Naive thymus-derived CD8-positive, alpha-beta T cell (primary cell): ENCODE results near the gene ANGEL2. TPM values are rescaled to one million over a fixed set of nuclear protein-coding genes. Genes with fewer than 3 reads are reported as not detected.

Experiments used
- ATAC-seq, 2 donors: fragments of 150-1000 bp; cut with Tn5 transposase in 1 of 2; sonication (Bioruptor Pico), chemical (Tn5 transposase) in 1 of 2; 1 replicate in 1 of 2; 2 replicates in 1 of 2; pipeline ENCODE4 v1.10.0; 2021; ENCODE audit warnings: mild to moderate bottlenecking in 2 of 2, moderate library complexity in 2 of 2
- POLR2A ChIA-PET: fragments of 350-600 bp; sonication (Branson Sonifier 250); formaldehyde crosslinking; loops from one replicate; lab custom pipeline; 2021; ENCODE audit warnings: antibody characterized with exemption; lab: Charles Lee
- DNase-seq, 10 donors: peaks; one replicate each; pipeline versions ENCODE4 v3.0.0 to v3.0.0-alpha.2; 2020 to 2022
- H3K27ac Mint-ChIP-seq, 10 donors: one replicate each; pipeline ENCODE4 v1.8.0; 2020 to 2022; ENCODE audit warnings: mild to moderate bottlenecking in 10 of 10, mixed read lengths in 10 of 10, moderate library complexity in 4 of 10, inconsistent platforms in 1 of 10
- H3K27me3 Mint-ChIP-seq, 5 donors: one replicate each; pipeline ENCODE4 v1.8.0; 2021 to 2022; ENCODE audit warnings: mixed read lengths in 5 of 5
- H3K36me3 Mint-ChIP-seq, 3 donors: one replicate each; pipeline ENCODE4 v1.8.0; 2020 to 2022; ENCODE audit warnings: mixed read lengths in 3 of 3, mild to moderate bottlenecking in 2 of 3, inconsistent platforms in 1 of 3
- H3K4me1 Mint-ChIP-seq, 4 donors: one replicate each; pipeline ENCODE4 v1.8.0; 2021 to 2022; ENCODE audit warnings: mixed read lengths in 4 of 4
- H3K4me3 Mint-ChIP-seq, 10 donors: one replicate each; pipeline ENCODE4 v1.8.0; 2020 to 2022; ENCODE audit warnings: mild to moderate bottlenecking in 10 of 10, mixed read lengths in 10 of 10, moderate library complexity in 6 of 10, inconsistent platforms in 1 of 10
- H3K9me3 Mint-ChIP-seq, 9 donors: one replicate each; pipeline ENCODE4 v1.8.0; 2020 to 2022; ENCODE audit warnings: mixed read lengths in 9 of 9, mild to moderate bottlenecking in 3 of 9, inconsistent platforms in 1 of 9, moderate library complexity in 1 of 9
- polyA plus RNA-seq, 3 donors: library from polyadenylated mRNA; unstranded; fragments of 300-500 nt; fragmentation: Illumina TruSeq; gene quantifications; one replicate each; pipeline ENCODE4 v1.2.3, GENCODE V29; 2021
- total RNA-seq, 8 experiments: library from RNA in 2 of 8; stranded (reverse) in 2 of 8; gene quantifications; one replicate each; pipeline ENCODE4 v1.2.3 and lab custom pipeline; 2021 to 2026

Gene ANGEL2
- total and polyA plus RNA-seq, 5 experiments from 2014 or later: 18.5 to 98.5 (median 28.1) TPM

DNA sequence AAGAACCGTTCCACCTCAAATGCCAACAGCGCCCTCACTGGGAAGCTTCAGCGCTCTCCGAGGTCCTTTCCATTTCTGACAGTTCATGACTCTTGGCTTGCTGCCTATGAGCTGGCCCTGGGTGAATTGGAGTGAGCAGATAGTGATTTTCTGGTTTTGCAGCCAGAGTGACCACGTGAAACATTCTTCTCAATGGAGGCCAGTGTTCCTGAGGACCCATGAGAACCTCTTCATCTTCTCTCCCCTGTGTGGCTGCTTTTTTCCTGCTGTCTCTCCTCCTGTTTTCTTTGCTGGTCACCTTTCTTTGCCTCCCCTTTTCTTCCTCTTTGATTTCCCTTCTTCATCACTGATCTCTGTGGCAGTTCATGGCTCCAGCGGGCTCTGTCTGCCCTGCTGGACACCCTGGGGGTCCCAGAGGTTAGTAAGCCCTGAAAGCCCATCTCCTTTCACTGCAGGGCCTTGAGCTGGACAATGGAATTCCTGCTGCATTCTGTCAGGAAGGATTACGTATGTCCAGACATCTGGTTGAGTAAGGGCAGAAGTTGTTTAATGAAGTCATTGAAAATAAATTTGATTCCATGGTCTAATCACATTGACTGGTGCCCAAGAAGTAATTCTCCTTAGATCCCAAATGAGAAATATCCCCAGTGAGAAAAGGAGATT, 35.4 kb downstream of the ANGEL2 start:
- Mint-ChIP-seq H3K27me3 (peaks cover 0 to 14% (median 6%) of the 10 kb centered on the region in 5 donors), H3K4me3 (no peak overlapping the region), H3K4me1 (peaks cover 0 to 4% (median under 1%) of the 10 kb centered on the region in 4 donors), H3K27ac (peak overlapping the region in 1 of 10 donors; percentile 53), H3K36me3 (peaks cover 0 to 2% (median 2%) of the 10 kb centered on the region in 3 donors), H3K9me3 (no peaks in the 10 kb centered on the region)
- POLR2A ChIA-PET: no interaction called here
- ATAC-seq (no peak), DNase-seq (no peak)

DNA sequence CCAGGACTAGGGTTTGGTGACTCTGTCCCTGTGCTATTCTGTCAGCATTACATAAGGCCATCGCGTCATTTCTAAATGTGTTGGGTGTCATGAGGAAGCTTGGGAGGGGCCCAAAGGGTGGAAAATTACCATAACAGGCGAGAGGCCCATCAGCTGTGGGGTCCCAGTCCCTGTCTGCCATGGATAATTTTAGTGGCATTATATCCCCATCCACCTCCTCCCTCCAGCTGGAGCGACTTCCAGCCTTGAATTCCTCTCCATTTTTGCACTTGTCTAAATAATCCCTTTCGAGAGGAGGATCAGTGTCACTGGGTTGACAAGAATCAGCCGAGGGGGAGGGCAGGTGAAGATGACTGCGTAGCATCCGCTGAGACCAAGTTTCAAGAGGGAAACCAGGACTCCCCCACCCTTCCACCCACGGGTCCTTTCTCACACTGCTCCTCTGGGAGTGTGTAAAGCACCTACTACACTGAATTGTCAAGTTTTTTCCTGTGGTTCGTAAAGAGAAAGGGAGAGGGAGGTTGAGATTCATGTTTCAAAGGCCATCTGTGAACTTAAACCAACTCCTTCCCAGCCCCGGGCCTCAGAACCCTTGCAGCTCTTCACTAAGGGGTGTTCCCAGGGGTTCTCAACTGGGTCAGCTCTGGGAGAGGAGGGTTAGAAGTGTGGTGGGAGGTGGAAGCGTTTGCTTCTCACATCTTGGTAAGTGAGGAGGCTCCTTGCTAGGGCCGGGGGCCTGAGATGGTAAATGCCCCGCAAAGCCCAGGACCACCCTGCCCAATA, 36.1 kb downstream of the ANGEL2 start:
- DNase-seq (no peak), ATAC-seq (no peak)
- peaks cover 0 to 4% (median under 1%) of the 10 kb centered on the region in 4 donors for H3K4me1 Mint-ChIP-seq
- POLR2A ChIA-PET: no interaction called here
- no peaks in the 10 kb centered on the region for H3K9me3 Mint-ChIP-seq
- peaks cover 0 to 2% (median 2%) of the 10 kb centered on the region in 3 donors for H3K36me3 Mint-ChIP-seq
- H3K27ac Mint-ChIP-seq: peak overlapping the region in 1 of 10 donors; percentile 13
- peaks cover 0 to 14% (median 6%) of the 10 kb centered on the region in 5 donors for H3K27me3 Mint-ChIP-seq
- no peak overlapping the region for H3K4me3 Mint-ChIP-seq

DNA sequence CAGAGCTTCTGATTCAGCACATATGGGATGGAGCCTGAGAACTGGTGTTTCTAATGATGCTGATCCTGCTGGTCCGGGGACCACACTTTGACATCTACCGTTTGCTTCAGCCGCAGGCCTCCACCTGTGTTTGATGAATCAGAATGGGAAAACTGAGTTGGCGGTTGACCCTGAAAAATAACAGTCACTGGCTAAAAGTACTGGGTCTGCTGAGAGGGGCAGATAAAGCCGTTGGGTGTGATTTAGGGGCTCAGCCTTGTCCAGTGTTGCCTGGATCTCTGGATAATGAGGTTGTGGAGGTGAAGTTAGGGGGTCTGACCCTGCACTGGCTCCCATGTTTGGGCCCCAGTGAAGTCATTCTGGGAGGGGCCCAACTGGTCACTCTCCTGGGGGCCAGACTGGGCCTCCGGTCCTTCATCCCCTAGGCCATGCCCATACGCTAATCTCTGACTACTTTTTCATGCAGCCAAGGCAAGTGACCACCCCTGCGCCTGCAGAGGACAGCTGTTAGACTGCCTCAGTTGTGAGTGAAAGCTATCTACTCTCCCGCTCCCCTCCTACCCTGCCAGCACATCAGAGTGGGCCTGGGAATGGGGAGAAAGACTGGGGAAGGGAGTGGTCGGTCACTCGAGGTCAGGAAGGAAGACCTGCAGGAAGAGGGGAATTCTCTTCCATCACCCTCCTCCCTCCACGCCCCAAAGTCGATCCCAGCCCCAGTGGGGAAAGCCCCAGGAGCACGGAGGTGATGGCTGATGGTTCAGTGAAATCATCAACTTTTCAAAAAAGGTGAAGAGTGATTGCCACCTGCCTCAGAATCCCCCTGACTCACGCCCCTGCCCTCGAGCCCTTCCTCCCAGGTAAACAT, 37.7 kb downstream of the ANGEL2 start:
- Mint-ChIP-seq H3K4me3 (no peak overlapping the region), H3K27me3 (peaks cover 0 to 14% (median 6%) of the 10 kb centered on the region in 5 donors), H3K36me3 (peaks cover 0 to 2% (median 2%) of the 10 kb centered on the region in 3 donors), H3K9me3 (no peaks in the 10 kb centered on the region), H3K27ac (no peak overlapping the region), H3K4me1 (peaks cover 0 to 2% (median under 1%) of the 10 kb centered on the region in 4 donors)
- POLR2A ChIA-PET: no interaction called here
- DNase-seq (no peak), ATAC-seq (no peak)

DNA sequence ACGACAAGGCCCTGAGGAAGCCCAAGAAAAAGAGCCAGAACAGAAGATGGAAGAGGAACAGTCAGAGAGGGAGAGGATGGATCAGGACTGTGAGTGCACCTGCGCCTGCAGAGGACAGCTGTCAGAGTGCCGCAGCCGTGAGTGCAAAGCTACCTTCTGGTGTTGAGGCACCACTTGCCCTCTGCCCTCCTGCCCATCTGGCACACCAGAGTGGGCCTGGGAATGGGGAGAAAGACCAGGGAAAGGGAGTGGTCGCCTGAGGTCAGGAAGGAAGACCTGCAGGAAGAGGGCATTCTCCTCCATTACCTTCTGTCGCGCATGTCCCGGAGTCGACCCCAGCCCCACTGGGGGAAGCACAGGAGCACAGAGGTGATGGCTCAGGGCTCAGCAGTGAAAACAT, 39.1 kb downstream of the ANGEL2 start:
- Mint-ChIP-seq H3K27ac (no peak overlapping the region), H3K4me3 (no peak overlapping the region), H3K36me3 (peaks cover 0 to 2% (median 2%) of the 10 kb centered on the region in 3 donors), H3K9me3 (no peaks in the 10 kb centered on the region), H3K27me3 (peaks cover 0 to 14% (median 6%) of the 10 kb centered on the region in 5 donors), H3K4me1 (peaks cover 0 to 2% (median 0%) of the 10 kb centered on the region in 4 donors)
- DNase-seq: no peak
- POLR2A ChIA-PET: no interaction called here
- no peak for ATAC-seq

DNA sequence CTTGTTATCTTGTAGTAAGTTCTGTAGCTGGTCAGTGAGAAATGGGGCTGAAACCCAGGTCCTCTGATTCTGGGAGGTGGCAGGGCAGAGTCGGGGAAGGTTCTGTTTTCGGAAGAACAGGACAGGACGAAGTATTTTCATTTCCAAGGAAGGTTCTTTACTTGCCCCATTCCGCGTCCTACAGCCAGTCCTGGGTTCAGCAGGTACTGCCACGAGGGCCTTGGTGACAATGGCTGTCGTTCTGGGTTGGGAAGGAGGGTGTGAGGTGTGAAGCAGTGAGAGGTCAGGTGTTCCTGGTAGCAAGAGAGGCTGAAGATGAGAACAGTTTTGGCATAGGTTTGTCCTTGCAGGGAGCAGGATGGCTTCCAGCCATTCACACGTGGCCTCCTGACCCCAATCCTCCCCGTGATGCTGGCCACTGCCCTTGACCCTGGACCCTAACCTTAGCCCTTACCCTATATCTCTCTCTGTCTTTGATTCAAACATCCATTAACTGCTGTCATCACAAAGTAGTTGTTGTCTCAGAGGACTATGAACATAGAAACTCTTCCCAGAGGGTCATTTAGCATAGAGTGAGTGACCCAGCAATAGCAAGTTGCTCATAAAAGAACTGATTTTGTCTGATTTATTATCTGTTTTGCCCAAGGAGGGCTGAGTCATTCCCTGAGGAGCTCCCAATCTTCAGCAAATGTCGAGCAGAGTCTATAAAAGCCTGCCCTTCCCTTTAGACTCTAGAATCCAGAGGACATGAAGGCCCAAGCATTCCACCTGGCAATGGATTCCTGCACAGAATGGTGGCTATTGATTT, 40.4 kb downstream of the ANGEL2 start:
- POLR2A ChIA-PET: no interaction called here
- no peaks in the 10 kb centered on the region for H3K9me3 Mint-ChIP-seq
- no peak overlapping the region for H3K4me3 Mint-ChIP-seq
- ATAC-seq (no peak), DNase-seq (no peak)
- H3K36me3 Mint-ChIP-seq: peaks cover 0 to 2% (median 2%) of the 10 kb centered on the region in 3 donors
- H3K4me1 Mint-ChIP-seq: peaks cover 0 to 2% (median 0%) of the 10 kb centered on the region in 4 donors
- H3K27ac Mint-ChIP-seq: peak overlapping the region in 1 of 10 donors; percentile 45
- H3K27me3 Mint-ChIP-seq: peaks cover under 1 to 14% (median 6%) of the 10 kb centered on the region in 5 donors

DNA sequence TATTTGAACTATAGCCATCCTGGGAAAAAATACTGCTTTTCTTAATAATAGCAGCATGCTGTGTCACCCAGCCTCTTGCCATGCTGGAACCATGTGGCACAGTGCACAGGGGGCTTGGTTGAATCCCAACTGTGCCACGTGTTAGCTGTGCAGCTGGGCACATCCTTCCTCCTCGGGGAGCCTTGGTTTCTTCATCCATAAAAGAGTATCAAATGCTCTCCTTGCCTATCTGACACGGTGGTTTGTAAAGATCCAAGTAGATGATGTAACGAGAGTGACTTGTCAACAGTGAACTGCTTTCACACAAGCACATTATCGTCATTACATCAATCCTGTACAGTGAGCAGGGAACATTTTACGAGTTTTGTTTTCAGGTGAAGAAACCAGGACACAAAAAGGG, 41.0 kb downstream of the ANGEL2 start:
- peaks cover 0 to 2% (median 2%) of the 10 kb centered on the region in 3 donors for H3K36me3 Mint-ChIP-seq
- H3K27me3 Mint-ChIP-seq: peaks cover 4 to 19% (median 9%) of the 10 kb centered on the region in 5 donors
- no peak overlapping the region for H3K4me3 Mint-ChIP-seq
- no peak for DNase-seq
- H3K27ac Mint-ChIP-seq: peak overlapping the region in 2 of 10 donors; percentile 15 to 45
- POLR2A ChIA-PET: no interaction called here
- H3K9me3 Mint-ChIP-seq: no peaks in the 10 kb centered on the region
- H3K4me1 Mint-ChIP-seq: peaks cover 0 to 2% (median 0%) of the 10 kb centered on the region in 4 donors
- ATAC-seq: no peak

DNA sequence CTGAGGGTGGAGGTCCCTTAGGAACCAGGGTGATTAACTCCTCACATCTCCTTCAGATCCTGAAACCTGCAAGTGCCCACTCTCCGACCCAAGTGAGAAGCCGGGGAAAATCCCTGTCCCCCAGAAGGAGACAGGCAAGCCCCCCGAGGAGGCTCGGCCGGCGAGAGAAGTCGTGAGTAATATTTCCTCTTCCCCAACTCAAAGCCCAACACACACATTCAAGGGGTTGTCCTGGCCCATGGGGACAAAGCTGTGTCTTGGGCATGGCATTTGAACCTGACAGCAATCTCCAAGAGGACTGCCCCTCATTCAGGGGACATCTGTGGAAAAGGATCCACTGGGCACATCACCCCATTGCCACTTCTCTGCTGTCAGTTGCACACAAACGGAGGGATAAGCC, 41.8 kb downstream of the ANGEL2 start:
- POLR2A ChIA-PET: no interaction called here
- peaks cover 0 to 2% (median 2%) of the 10 kb centered on the region in 3 donors for H3K36me3 Mint-ChIP-seq
- no peak overlapping the region for H3K27ac Mint-ChIP-seq
- ATAC-seq: no peak
- H3K4me1 Mint-ChIP-seq: peaks cover 0 to 2% (median 0%) of the 10 kb centered on the region in 4 donors
- H3K9me3 Mint-ChIP-seq: no peaks in the 10 kb centered on the region
- peaks cover 4 to 21% (median 12%) of the 10 kb centered on the region in 5 donors for H3K27me3 Mint-ChIP-seq
- no peak overlapping the region for H3K4me3 Mint-ChIP-seq
- no peak for DNase-seq

DNA sequence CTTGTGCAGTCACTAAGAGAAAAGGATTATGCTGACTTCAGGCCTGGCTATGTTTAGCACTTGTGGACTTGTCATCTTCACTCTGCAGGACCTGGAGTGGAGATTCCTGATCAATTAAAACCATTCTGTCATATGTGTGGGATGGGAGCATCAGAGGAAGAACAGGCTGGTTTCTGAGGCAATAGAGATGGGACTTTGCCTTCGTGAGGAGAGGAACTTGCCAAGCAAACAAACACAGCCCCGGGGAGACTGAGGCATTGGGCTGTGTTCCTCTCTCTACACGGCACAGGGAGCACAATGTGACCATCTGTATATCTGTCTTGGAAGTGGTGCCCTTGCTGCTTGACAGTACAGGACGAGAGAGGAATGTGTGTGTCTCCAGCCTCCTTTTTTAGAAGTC, 42.2 kb downstream of the ANGEL2 start:
- Mint-ChIP-seq H3K9me3 (no peaks in the 10 kb centered on the region), H3K4me1 (peaks cover 0 to 2% (median 0%) of the 10 kb centered on the region in 4 donors), H3K27ac (no peak overlapping the region), H3K36me3 (peaks cover 0 to 2% (median 2%) of the 10 kb centered on the region in 3 donors), H3K27me3 (peaks cover 4 to 17% (median 9%) of the 10 kb centered on the region in 5 donors), H3K4me3 (no peak overlapping the region)
- DNase-seq (no peak), ATAC-seq (no peak)
- POLR2A ChIA-PET: no interaction called here

DNA sequence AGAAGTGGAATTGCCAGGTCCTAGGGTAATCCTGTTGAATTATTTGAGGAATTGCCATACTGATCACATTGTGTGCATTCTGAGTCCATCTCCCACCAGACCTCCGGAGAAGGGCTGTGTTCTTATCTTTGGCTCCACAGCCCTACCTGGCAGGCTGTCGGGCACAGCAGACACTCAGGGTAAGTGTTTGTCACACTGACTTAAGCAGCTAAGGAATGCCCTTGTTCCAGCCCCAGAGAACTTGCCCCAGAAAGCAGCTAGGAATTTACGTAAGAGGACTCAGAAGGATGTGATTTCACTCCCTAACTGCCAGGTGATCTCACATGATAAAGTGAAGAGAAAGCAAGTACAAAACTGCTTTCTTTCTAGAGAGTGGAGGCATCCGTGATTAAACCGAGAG, 44.4 kb downstream of the ANGEL2 start:
- H3K27ac Mint-ChIP-seq: no peak overlapping the region
- ATAC-seq: no peak
- DNase-seq: no peak
- H3K4me3 Mint-ChIP-seq: no peak overlapping the region
- H3K4me1 Mint-ChIP-seq: peaks cover 0 to 2% (median 0%) of the 10 kb centered on the region in 4 donors
- no peaks in the 10 kb centered on the region for H3K9me3 Mint-ChIP-seq
- peaks cover 9 to 27% (median 21%) of the 10 kb centered on the region in 5 donors for H3K27me3 Mint-ChIP-seq
- POLR2A ChIA-PET: no interaction called here
- H3K36me3 Mint-ChIP-seq: peaks cover 0 to under 1% (median under 1%) of the 10 kb centered on the region in 3 donors

DNA sequence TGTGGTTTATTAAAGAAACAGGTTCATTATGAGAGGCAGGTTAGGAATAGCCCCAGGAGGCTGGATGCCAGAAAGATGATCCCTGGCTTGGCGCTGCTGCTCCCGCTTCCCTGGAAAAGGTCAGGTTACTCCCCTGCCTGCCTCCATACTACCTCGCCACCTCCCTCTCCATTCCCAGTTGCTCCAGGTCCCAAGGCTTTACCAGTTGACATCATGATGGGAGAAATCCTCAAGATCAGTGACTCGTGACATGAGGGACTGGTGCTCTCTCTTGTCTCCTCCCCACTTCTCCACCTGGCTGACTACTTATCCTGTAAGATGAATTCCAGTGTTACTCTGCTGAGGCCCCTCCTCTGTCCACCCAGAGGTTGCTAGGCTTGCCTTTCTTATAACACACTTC, 45.6 kb downstream of the ANGEL2 start:
- POLR2A ChIA-PET: no interaction called here
- Mint-ChIP-seq H3K36me3 (no peaks in the 10 kb centered on the region), H3K27me3 (peaks cover 10 to 30% (median 25%) of the 10 kb centered on the region in 5 donors), H3K27ac (no peak overlapping the region), H3K4me3 (no peak overlapping the region), H3K9me3 (no peaks in the 10 kb centered on the region), H3K4me1 (no peaks in the 10 kb centered on the region)
- DNase-seq (no peak), ATAC-seq (no peak)

DNA sequence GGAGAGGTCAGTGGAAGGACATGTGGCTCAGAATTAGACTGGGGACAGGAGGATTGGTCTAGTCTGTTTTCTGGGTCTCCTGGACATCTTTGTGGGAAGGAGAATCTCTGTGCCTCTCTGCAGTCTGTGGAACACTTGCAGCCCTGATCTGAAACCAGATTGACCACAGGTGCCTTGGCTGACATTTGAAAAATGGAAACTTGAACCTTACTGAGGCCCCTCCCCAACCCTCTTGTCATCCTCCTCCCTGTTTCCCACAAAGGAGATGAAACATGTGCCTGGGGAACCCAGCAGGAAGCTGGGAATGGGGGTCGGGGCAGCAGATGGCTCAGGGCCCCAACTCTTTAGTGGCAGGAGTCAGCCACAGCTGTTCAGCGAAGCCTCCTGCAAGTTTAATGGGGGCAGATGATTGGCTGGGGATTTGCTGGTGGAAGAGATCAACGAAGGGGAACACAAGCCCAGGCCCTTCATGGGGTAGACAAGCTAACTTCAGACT, 47.3 kb downstream of the ANGEL2 start:
- Mint-ChIP-seq H3K4me1 (no peaks in the 10 kb centered on the region), H3K4me3 (no peak overlapping the region), H3K27ac (no peak overlapping the region), H3K36me3 (no peaks in the 10 kb centered on the region), H3K27me3 (peaks cover 11 to 30% (median 25%) of the 10 kb centered on the region in 5 donors), H3K9me3 (no peaks in the 10 kb centered on the region)
- DNase-seq (no peak), ATAC-seq (no peak)
- POLR2A ChIA-PET: no interaction called here
